Tibial nerve (tissue), 4 donors: Measurements from ENCODE around the gene HGF. TPM values are rescaled to one million over a fixed set of nuclear protein-coding genes. Genes with fewer than 3 reads are reported as not detected.

Experiments
- DNase-seq, 2 donors: peaks; one replicate each; pipeline ENCODE4 v3.0.0-alpha.2; 2019; ENCODE audit warnings: low spot score in 2 of 2
- H3K27ac ChIP-seq, 4 donors: fragments of 200-600 bp; sonication (generic) in 3 of 4; one replicate each; pipeline ENCODE4 v1.5.1; 2017 to 2019; ENCODE audit warnings: mild to moderate bottlenecking in 1 of 4
- H3K27me3 ChIP-seq, 2 donors: fragments of 200-600 bp; sonication (generic) in 1 of 2; one replicate each; pipeline versions ENCODE4 v1.5.1 to v1.6.0; 2017 to 2019
- H3K36me3 ChIP-seq, 3 donors: fragments of 200-600 bp; sonication (generic); one replicate each; pipeline ENCODE4 v1.5.1; 2018 to 2019
- H3K4me1 ChIP-seq, 4 donors: fragments of 200-600 bp; sonication (generic) in 3 of 4; one replicate each; pipeline ENCODE4 v1.5.1; 2017 to 2019
- H3K4me3 ChIP-seq, 4 donors: fragments of 200-600 bp; sonication (generic) in 3 of 4; one replicate each; pipeline ENCODE4 v1.5.1; 2017 to 2019; ENCODE audit warnings: mild to moderate bottlenecking in 1 of 4, moderate library complexity in 1 of 4
- H3K9me3 ChIP-seq, 4 donors: fragments of 200-600 bp; sonication (generic) in 3 of 4; one replicate each; pipeline ENCODE4 v1.5.1; 2017 to 2019
- CTCF ChIP-seq, 5 experiments: fragments of 200-600 bp in 3 of 5; fragments of 450-650 bp in 2 of 5; sonication (generic) in 3 of 5; IDR thresholded peaks; one replicate each; pipeline ENCODE4 v1.5.1; 2016 to 2019; ENCODE audit warnings: antibody characterized with exemption in 5 of 5, mild to moderate bottlenecking in 3 of 5, moderate library complexity in 2 of 5
- EP300 ChIP-seq, 2 donors: sonication (generic); formaldehyde crosslinking; IDR thresholded peaks; one replicate each; pipeline ENCODE4 v1.6.1; 2017; ENCODE audit warnings: antibody characterized with exemption in 2 of 2, mild to moderate bottlenecking in 1 of 2
- POLR2A ChIP-seq, 2 donors: fragments of 450-650 bp; IDR thresholded peaks; one replicate each; pipeline ENCODE4 v1.6.1; 2017; ENCODE audit warnings: antibody characterized with exemption in 2 of 2, mild to moderate bottlenecking in 2 of 2, moderate library complexity in 2 of 2
- WGBS, 2 donors: methylation state at CpG; one replicate each; pipeline ENCODE4 v1.1.5; 2018; 5-methylcytosine and 5-hydroxymethylcytosine counted together
- total RNA-seq, 4 donors: library from RNA; depleted of rRNA; stranded (reverse); fragments of >200 nt; gene quantifications; one replicate each; pipeline ENCODE4 v1.1.0, GENCODE V29; 2016

HGF gene
- total RNA-seq, 4 donors from 2014 or later = 3.3 to 14.9 (median 5.7) TPM

DNA sequence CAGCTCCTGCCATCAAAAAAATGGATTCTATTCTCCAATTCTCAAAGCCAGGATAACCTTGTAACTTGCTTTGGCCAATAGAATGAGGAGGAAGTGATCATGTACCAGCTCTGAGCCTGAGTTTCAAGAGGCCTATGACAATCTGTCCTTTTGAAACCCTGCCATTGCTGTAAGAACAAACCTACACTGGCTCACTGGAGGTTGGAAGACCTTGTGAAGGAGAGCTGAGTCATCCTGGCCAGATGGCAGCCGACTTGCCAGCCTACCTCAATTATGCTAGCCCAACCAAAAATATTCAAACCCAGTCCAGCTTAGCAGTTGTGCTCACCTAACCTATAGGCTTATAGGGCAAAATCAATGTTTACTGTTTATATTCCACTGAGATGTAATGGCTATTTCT lies 93.0 kb downstream of the HGF start:
- Histone ChIP-seq H3K27ac (peak overlapping the region in 1 of 4 donors; percentile 34), H3K4me1 (no peaks in the 10 kb centered on the region), H3K4me3 (no peak overlapping the region), H3K27me3 (no peaks in the 10 kb centered on the region), H3K36me3 (no peaks in the 10 kb centered on the region), H3K9me3 (no peaks in the 10 kb centered on the region)
- 73 to 94% methylated on average over 1 of the region's 1 CpG for WGBS, 2 donors
- TF ChIP-seq EP300 (IDR thresholded peaks at IDR 0.05) (no peak), POLR2A (IDR thresholded peaks at IDR 0.05) (no peak), CTCF (IDR thresholded peaks at IDR 0.05) (no peak)
- no peak for DNase-seq

DNA sequence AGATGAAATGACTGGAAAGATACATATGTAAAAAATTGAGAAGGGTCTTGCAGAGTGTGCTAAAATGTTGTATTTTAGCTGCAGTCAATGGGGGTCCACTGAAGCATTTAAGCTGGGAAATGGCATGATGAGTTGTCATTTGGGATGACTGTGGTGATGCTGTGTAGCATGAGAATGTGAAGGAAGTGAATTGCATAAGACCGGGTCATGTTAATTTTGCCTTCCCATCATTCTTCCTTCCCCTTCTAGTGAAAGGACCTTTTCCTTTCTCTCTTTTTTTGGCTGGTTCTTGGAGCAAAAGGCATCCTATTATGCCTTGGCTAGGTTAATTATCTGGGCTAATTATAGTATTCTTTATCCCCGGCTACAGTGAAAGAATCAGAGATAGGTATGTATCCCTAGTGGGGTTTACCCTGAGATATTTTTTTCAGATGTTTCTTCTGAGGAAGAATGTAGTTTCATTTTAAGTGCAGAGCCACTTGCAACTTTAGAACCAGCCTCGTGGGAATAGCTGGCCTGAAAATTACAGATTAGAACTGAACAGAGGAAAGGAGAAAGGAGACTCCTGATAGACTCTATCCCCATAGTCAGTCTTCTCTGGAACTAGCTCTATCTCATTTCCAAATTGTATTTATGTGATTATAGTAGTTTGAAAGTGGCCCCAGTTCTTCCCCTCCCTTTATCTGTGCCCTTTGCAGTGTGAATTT lies 93.6 kb downstream of the HGF start:
- no peaks in the 10 kb centered on the region for H3K36me3 ChIP-seq
- 54 to 61% methylated on average over 3 of the region's 3 CpGs for WGBS, 2 donors
- H3K4me1 ChIP-seq = no peaks in the 10 kb centered on the region
- no peaks in the 10 kb centered on the region for H3K9me3 ChIP-seq
- H3K27me3 ChIP-seq = no peaks in the 10 kb centered on the region
- no peak overlapping the region for H3K27ac ChIP-seq
- no peak overlapping the region for H3K4me3 ChIP-seq
- DNase-seq = no peak
- TF ChIP-seq POLR2A (IDR thresholded peaks at IDR 0.05) = no peak
- TF ChIP-seq CTCF (IDR thresholded peaks at IDR 0.05) = no peak
- peak in 1 of 2 donors; percentile 32 for TF ChIP-seq EP300 (IDR thresholded peaks at IDR 0.05)

GRCh38 chr7:81674431-81674830 lies 95.4 kb downstream of the HGF start:
- H3K36me3 ChIP-seq = no peaks in the 10 kb centered on the region
- no peak overlapping the region for H3K4me3 ChIP-seq
- no peak for DNase-seq
- no peaks in the 10 kb centered on the region for H3K27me3 ChIP-seq
- H3K9me3 ChIP-seq = no peaks in the 10 kb centered on the region
- 38 to 49% methylated on average over 2 of the region's 2 CpGs for WGBS, 2 donors
- H3K4me1 ChIP-seq = no peaks in the 10 kb centered on the region
- no peak overlapping the region for H3K27ac ChIP-seq
- TF ChIP-seq POLR2A (IDR thresholded peaks at IDR 0.05) = no peak
- TF ChIP-seq CTCF (IDR thresholded peaks at IDR 0.05) = no peak
- no peak for TF ChIP-seq EP300 (IDR thresholded peaks at IDR 0.05)

DNA sequence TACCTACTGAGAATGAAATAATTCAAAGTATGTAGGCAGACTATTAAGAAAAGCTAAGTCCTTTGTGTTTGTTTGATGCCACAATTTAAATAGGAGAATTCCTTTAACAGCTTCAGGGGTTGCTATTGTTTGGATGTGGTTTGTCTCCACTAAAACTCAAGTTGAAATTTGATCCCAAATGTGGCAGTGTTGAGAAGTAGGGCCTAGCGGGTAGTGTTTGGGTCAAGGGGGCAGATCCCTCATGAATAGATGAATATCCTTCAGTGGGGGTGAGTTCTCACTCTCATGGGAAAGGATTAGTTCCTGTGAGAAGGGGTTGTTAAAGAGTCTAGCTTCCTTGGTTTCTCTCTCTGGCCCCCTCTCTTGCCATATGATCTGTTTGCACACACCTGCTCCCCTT lies 97.0 kb downstream of the HGF start:
- no peaks in the 10 kb centered on the region for H3K36me3 ChIP-seq
- WGBS, 2 donors = 67 to 70% methylated on average over 1 of the region's 1 CpG
- TF ChIP-seq CTCF (IDR thresholded peaks at IDR 0.05) (no peak), POLR2A (IDR thresholded peaks at IDR 0.05) (no peak), EP300 (IDR thresholded peaks at IDR 0.05) (no peak)
- no peak for DNase-seq
- no peaks in the 10 kb centered on the region for H3K9me3 ChIP-seq
- H3K4me1 ChIP-seq = no peaks in the 10 kb centered on the region
- no peak overlapping the region for H3K27ac ChIP-seq
- H3K27me3 ChIP-seq = no peaks in the 10 kb centered on the region
- H3K4me3 ChIP-seq = no peak overlapping the region

- no peaks in the 10 kb centered on the region for H3K9me3 ChIP-seq
- no peak for TF ChIP-seq EP300 (IDR thresholded peaks at IDR 0.05)
- TF ChIP-seq POLR2A (IDR thresholded peaks at IDR 0.05) = no peak
- TF ChIP-seq CTCF (IDR thresholded peaks at IDR 0.05) = no peak
- H3K4me3 ChIP-seq = no peak overlapping the region
- no peaks in the 10 kb centered on the region for H3K27me3 ChIP-seq
- H3K4me1 ChIP-seq = no peaks in the 10 kb centered on the region
- 90 to 92% methylated on average over 3 of the region's 3 CpGs for WGBS, 2 donors
- H3K27ac ChIP-seq = no peak overlapping the region
- DNase-seq = no peak
- no peaks in the 10 kb centered on the region for H3K36me3 ChIP-seq
Observed at GRCh38 chr7:81669476-81670105, 100.3 kb downstream of the HGF start.
